ENCODE results near the gene RASAL2. TPM values are rescaled to one million over a fixed set of nuclear protein-coding genes. Genes with fewer than 3 reads are reported as not detected.

Gene RASAL2
- total and polyA plus RNA-seq, 2 donors (not counting 1 experiment from before 2014, with no cell fraction given): 0.12 TPM; not detected in 1

DNA sequence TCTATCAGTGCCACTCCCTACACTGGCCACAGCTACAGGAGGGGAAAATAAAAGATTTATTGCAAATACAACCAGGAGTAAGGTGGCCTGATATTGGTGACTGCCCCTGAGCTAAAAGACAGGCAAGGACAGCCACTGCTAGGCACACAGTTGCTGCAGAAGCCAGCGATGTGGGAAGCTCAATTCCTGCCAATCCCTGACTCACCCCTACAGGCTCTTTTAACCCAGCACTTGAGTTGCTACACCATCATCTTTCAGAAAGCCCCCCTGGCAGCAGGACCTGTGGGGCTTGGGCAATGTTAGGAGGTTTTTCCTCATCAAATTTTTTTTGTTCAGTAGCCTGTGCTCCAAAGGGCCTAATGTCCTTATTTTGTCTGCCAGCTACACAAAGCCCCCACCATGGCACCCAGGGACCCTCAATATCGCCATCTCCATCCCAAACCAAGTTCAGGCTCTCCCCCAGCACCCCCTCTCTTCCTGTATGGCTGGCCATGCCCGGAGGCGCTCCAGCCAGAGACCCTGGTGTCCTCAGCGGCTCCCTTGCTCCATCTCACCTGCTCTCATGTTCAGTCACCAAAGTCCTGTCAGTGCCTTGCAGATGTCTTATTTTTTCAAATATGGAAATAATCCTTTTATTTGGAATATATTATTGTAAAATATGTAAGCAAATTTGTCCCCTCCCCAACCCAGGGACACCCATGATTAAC is 389.5 kb downstream of the RASAL2 start:
- Mint-ChIP-seq H3K9me3 (ENCODE audit: insufficient read depth) (no peaks in the 10 kb centered on the region), H3K4me1 (peaks cover 37% of the 10 kb centered on the region), H3K4me3 (no peak overlapping the region), H3K27me3 (peaks cover 4% of the 10 kb centered on the region), H3K27ac (peak overlapping the region; percentile 21)
- no peak overlapping the region for H3K4me2 ChIP-seq (replicated peaks; ENCODE audit: low read depth, low read length, poor library complexity, severe bottlenecking)
- H3K27me3 ChIP-seq (replicated peaks in 1 of 4; ENCODE audit: control extremely low read depth in 1 of 4, control insufficient read depth in 3 of 4, insufficient read depth in 4 of 4, low read length in 3 of 4): no peaks in the 10 kb centered on the region
- ChIA-PET CTCF (interaction anchor here (1.2 kb wide), 1 partner anchor 17 kb away, joined by 6 read pairs; no protein-coding TSS in a partner anchor), POLR2A (no interaction called here)
- ATAC-seq (ENCODE audit: low read depth): no peak
- H3K9ac ChIP-seq (ENCODE audit: low read length): no peak overlapping the region
- WGBS (ENCODE audit: insufficient coverage): 89% methylated on average over 4 of the region's 5 CpGs
- no peaks in the 10 kb centered on the region for H3K79me2 ChIP-seq (ENCODE audit: control insufficient read depth, insufficient read depth, low read length)
- TF ChIP-seq EZH2 (IDR thresholded peaks at IDR 0.05; ENCODE audit: borderline replicate concordance, insufficient read depth, low read depth, low read length, poor library complexity, severe bottlenecking): no peak
- no peak for DNase-seq
- H2AFZ ChIP-seq (ENCODE audit: insufficient read depth, low read depth, low read length, poor library complexity, severe bottlenecking): peak overlapping the region; percentile 26
- no peaks in the 10 kb centered on the region for H4K20me1 ChIP-seq (ENCODE audit: control insufficient read depth, insufficient read depth, low read length, poor library complexity, severe bottlenecking)
- peaks cover 0 to 6% (median 0%) of the 10 kb centered on the region in 3 donors for H3K9me3 ChIP-seq (ENCODE audit: control extremely low read depth in 1 of 3, control insufficient read depth in 2 of 3, insufficient read depth in 1 of 3, low read length in 2 of 3)
- no peak overlapping the region for H3K27ac ChIP-seq (ENCODE audit: low read length in 2 of 2)
- H3K4me1 ChIP-seq (ENCODE audit: control insufficient read depth in 2 of 2, insufficient read depth in 2 of 2, low read length in 2 of 2): peaks cover 27% of the 10 kb centered on the region in 2 donors
- intact Hi-C loops (cut with micrococcal nuclease): no loop called here
- no peaks in the 10 kb centered on the region for H3K36me3 ChIP-seq (replicated peaks in 1 of 2; ENCODE audit: control extremely low read depth in 1 of 2, control insufficient read depth in 1 of 2, extremely low read depth in 1 of 2, insufficient read depth in 2 of 2, low read length in 1 of 2)
- H3K4me3 ChIP-seq (ENCODE audit: control extremely low read depth in 1 of 5, extremely low read depth in 1 of 5, insufficient read depth in 1 of 5, low read depth in 2 of 5, low read length in 4 of 5): no peak overlapping the region

DNA sequence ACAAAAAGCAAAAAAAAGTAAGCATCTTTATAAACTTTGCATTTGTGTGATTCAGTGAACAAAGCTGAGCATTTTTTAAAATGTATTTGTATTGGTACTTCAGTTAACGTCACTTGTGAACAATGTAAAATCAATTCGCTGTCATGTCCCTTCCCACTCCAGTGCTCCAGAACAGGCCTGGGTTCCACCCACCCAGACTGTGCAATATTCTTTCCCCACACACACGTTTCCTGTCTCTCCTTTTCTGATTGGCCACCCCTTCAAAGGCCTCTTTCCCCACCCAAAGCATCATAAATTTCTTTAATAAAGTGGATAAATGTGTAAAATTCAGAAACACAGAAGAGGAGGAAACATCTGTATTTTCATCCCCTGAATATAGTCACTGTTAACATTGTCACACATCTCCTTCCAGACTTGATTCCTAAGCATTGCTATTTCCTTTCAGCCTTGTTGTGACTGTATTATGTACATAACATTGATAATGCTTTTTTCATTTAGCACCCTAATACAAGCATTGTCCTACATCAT is 390.9 kb downstream of the RASAL2 start:
- H3K79me2 ChIP-seq (ENCODE audit: control insufficient read depth, insufficient read depth, low read length): no peaks in the 10 kb centered on the region
- peak overlapping the region; percentile 73 for H3K9ac ChIP-seq (ENCODE audit: low read length)
- peak overlapping the region; percentile 65 for H3K4me3 Mint-ChIP-seq
- peak overlapping the region; percentile 69 for H3K27ac Mint-ChIP-seq
- CTCF ChIA-PET: interaction anchor here (0.6 kb wide), 2 partner anchors 177 to 952 kb away, joined by 3 to 4 read pairs; no protein-coding TSS in a partner anchor
- peaks cover 8% of the 10 kb centered on the region for H3K27me3 Mint-ChIP-seq
- H3K27ac ChIP-seq (ENCODE audit: low read length in 2 of 2): peak overlapping the region in 1 of 2 donors; percentile 85
- no peak for DNase-seq
- no peaks in the 10 kb centered on the region for H3K27me3 ChIP-seq (replicated peaks in 1 of 4; ENCODE audit: control extremely low read depth in 1 of 4, control insufficient read depth in 3 of 4, insufficient read depth in 4 of 4, low read length in 3 of 4)
- H3K4me3 ChIP-seq (ENCODE audit: control extremely low read depth in 1 of 5, extremely low read depth in 1 of 5, insufficient read depth in 1 of 5, low read depth in 2 of 5, low read length in 4 of 5): peak overlapping the region in 1 of 5 experiments; percentile 8
- no peaks in the 10 kb centered on the region for H3K36me3 ChIP-seq (replicated peaks in 1 of 2; ENCODE audit: control extremely low read depth in 1 of 2, control insufficient read depth in 1 of 2, extremely low read depth in 1 of 2, insufficient read depth in 2 of 2, low read length in 1 of 2)
- H4K20me1 ChIP-seq (ENCODE audit: control insufficient read depth, insufficient read depth, low read length, poor library complexity, severe bottlenecking): no peaks in the 10 kb centered on the region
- H3K4me2 ChIP-seq (replicated peaks; ENCODE audit: low read depth, low read length, poor library complexity, severe bottlenecking): peak overlapping the region; percentile 83
- H3K4me1 ChIP-seq (ENCODE audit: control insufficient read depth in 2 of 2, insufficient read depth in 2 of 2, low read length in 2 of 2): peaks cover 27% of the 10 kb centered on the region in 2 donors
- H3K4me1 Mint-ChIP-seq: peaks cover 37% of the 10 kb centered on the region
- TF ChIP-seq, protein P1, sequence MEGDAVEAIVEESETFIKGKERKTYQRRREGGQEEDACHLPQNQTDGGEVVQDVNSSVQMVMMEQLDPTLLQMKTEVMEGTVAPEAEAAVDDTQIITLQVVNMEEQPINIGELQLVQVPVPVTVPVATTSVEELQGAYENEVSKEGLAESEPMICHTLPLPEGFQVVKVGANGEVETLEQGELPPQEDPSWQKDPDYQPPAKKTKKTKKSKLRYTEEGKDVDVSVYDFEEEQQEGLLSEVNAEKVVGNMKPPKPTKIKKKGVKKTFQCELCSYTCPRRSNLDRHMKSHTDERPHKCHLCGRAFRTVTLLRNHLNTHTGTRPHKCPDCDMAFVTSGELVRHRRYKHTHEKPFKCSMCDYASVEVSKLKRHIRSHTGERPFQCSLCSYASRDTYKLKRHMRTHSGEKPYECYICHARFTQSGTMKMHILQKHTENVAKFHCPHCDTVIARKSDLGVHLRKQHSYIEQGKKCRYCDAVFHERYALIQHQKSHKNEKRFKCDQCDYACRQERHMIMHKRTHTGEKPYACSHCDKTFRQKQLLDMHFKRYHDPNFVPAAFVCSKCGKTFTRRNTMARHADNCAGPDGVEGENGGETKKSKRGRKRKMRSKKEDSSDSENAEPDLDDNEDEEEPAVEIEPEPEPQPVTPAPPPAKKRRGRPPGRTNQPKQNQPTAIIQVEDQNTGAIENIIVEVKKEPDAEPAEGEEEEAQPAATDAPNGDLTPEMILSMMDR (IDR thresholded peaks at IDR 0.05): no peak
- TF ChIP-seq EZH2 (IDR thresholded peaks at IDR 0.05; ENCODE audit: borderline replicate concordance, insufficient read depth, low read depth, low read length, poor library complexity, severe bottlenecking): no peak
- no peaks in the 10 kb centered on the region for H3K9me3 Mint-ChIP-seq (ENCODE audit: insufficient read depth)
- intact Hi-C loops (cut with micrococcal nuclease): no loop called here
- no CpG with 5 or more reads among the region's 3 CpGs for WGBS (ENCODE audit: insufficient coverage)
- peaks cover 0 to 6% (median 0%) of the 10 kb centered on the region in 3 donors for H3K9me3 ChIP-seq (ENCODE audit: control extremely low read depth in 1 of 3, control insufficient read depth in 2 of 3, insufficient read depth in 1 of 3, low read length in 2 of 3)
- H2AFZ ChIP-seq (ENCODE audit: insufficient read depth, low read depth, low read length, poor library complexity, severe bottlenecking): peak overlapping the region; percentile 7
- no peak for ATAC-seq (ENCODE audit: low read depth)
- POLR2A ChIA-PET: no interaction called here
